HCT116 (cell line): Measurements from ENCODE around the gene SLC2A4. TPM values are rescaled to one million over a fixed set of nuclear protein-coding genes. Genes with fewer than 3 reads are reported as not detected.

Experiments used
- ATAC-seq: fragments of 200-7000 bp; cut with Tn5 transposase; 2 replicates; pipeline ENCODE4 v1.9.1; 2020; ENCODE audit warnings: mild to moderate bottlenecking, moderate library complexity
- BruUV-seq: library from RNA; stranded (reverse); fragments of 400-500 nt; replicated peaks from 2 replicates; lab custom pipeline; 2021; lab: Mats Ljungman, UMichigan
- CTCF ChIA-PET: fragments of 300-600 bp; sonication (Branson Sonifier 250); formaldehyde crosslinking; loops from one replicate; lab custom pipeline; 2021; ENCODE audit warnings: antibody characterized with exemption; lab: Charles Lee
- POLR2A ChIA-PET: fragments of 300-600, 350-600 bp; sonication (Branson Sonifier 250); formaldehyde crosslinking; loops from one replicate; lab custom pipeline; 2021; ENCODE audit warnings: antibody characterized with exemption; lab: Charles Lee
- RAD21 ChIA-PET, 2 experiments: fragments of 300-600 bp; sonication (Branson Sonifier 250); formaldehyde crosslinking; loops; one replicate each; lab custom pipeline; 2023; ENCODE audit warnings: low total read pairs in 2 of 2; ENCODE audit not compliant: uncharacterized antibody in 2 of 2, unreplicated experiment in 2 of 2, low non-redundant PET in 1 of 2; lab: Charles Lee
- DNase-seq: peaks from one replicate; pipeline ENCODE4 v3.0.0-alpha.2; 2010; ENCODE audit warnings: low read depth, low spot score
- H2AFZ ChIP-seq: fragments of 200-600 bp; shearing (Covaris generic), sonication (generic); 2 replicates; pipeline ENCODE4 v1.6.1; 2017; ENCODE audit warnings: low read depth, mixed run types, mixed read lengths, antibody characterized with exemption, low read length; ENCODE audit not compliant: poor library complexity, severe bottlenecking
- H3K27ac ChIP-seq: 2 replicates; pipeline ENCODE4 v1.5.1; 2012; ENCODE audit warnings: low read depth, low read length
- H3K27me3 ChIP-seq: fragments of 200-600 bp; sonication (generic); 2 replicates; pipeline ENCODE4 v1.6.1; 2016; ENCODE audit warnings: mixed run types, low read length, mixed read lengths; ENCODE audit not compliant: insufficient read depth
- H3K36me3 ChIP-seq, 2 experiments: fragments of 200-500 bp in 1 of 2; fragments of 200-600 bp in 1 of 2; sonication (Bioruptor generic) in 1 of 2; sonication (generic) in 1 of 2; 2 replicates each; pipeline versions ENCODE4 v1.5.1 to v1.6.1; 2014 to 2016; ENCODE audit warnings: low read length in 2 of 2, inconsistent platforms in 1 of 2, mixed read lengths in 1 of 2, mixed run types in 1 of 2; ENCODE audit not compliant: insufficient read depth in 2 of 2, control insufficient read depth in 1 of 2
- H3K4me1 ChIP-seq, 2 experiments: fragments of 200-600 bp in 1 of 2; sonication (generic) in 1 of 2; 2 replicates each; pipeline versions ENCODE4 v1.5.1 to v1.6.1; 2012 to 2017; ENCODE audit warnings: low read length in 2 of 2, inconsistent platforms in 1 of 2, mild to moderate bottlenecking in 1 of 2, mixed read lengths in 1 of 2, mixed run types in 1 of 2, moderate library complexity in 1 of 2; ENCODE audit not compliant: insufficient read depth in 2 of 2, control insufficient read depth in 1 of 2
- H3K4me2 ChIP-seq: fragments of 200-600 bp; sonication (generic); 2 replicates; pipeline ENCODE4 v1.6.1; 2017; ENCODE audit warnings: mixed run types, low read length, mixed read lengths
- H3K4me3 ChIP-seq, 2 experiments: fragments of 200-600 bp in 1 of 2; sonication (generic) in 1 of 2; replicated peaks in 1 of 2; 2 replicates each; pipeline ENCODE4 v1.5.1; 2011 to 2016; ENCODE audit warnings: low read length in 2 of 2, control low read depth in 1 of 2, low read depth in 1 of 2, mild to moderate bottlenecking in 1 of 2, mixed read lengths in 1 of 2, mixed run types in 1 of 2
- H3K79me2 ChIP-seq: fragments of 200-600 bp; sonication (generic); 2 replicates; pipeline ENCODE4 v1.6.1; 2017; ENCODE audit warnings: mild to moderate bottlenecking, mixed run types, low read length, moderate library complexity, mixed read lengths; ENCODE audit not compliant: insufficient read depth
- H3K9ac ChIP-seq: fragments of 200-600 bp; sonication (generic); 2 replicates; pipeline ENCODE4 v1.6.1; 2016; ENCODE audit warnings: low read length, mixed read lengths
- H3K9me2 ChIP-seq: fragments of 200-600 bp; sonication (generic), shearing (Covaris generic); 2 replicates; pipeline ENCODE4 v1.6.1; 2017; ENCODE audit warnings: mixed run types, mild to moderate bottlenecking, moderate library complexity; ENCODE audit not compliant: insufficient read depth
- H3K9me3 ChIP-seq, 2 experiments: fragments of 200-500 bp in 1 of 2; fragments of 200-600 bp in 1 of 2; sonication (Bioruptor generic) in 1 of 2; sonication (generic) in 1 of 2; 2 replicates each; pipeline ENCODE4 v1.6.1; 2014 to 2017; ENCODE audit warnings: low read length in 2 of 2, mixed read lengths in 2 of 2, inconsistent platforms in 1 of 2, low read depth in 1 of 2, mild to moderate bottlenecking in 1 of 2, mixed run types in 1 of 2, moderate library complexity in 1 of 2; ENCODE audit not compliant: control insufficient read depth in 1 of 2, insufficient read depth in 1 of 2
- H4K20me1 ChIP-seq: fragments of 200-600 bp; sonication (generic), shearing (Covaris generic); 2 replicates; pipeline ENCODE4 v1.6.1; 2017; ENCODE audit warnings: mixed run types, mild to moderate bottlenecking, moderate library complexity; ENCODE audit not compliant: insufficient read depth
- ATF3 ChIP-seq: IDR thresholded peaks from 2 replicates; pipeline ENCODE4 v1.6.1; 2012
- CBX3 ChIP-seq: IDR thresholded peaks from 2 replicates; pipeline ENCODE4 v1.6.1; 2012; ENCODE audit warnings: low read depth
- CEBPB ChIP-seq: IDR thresholded peaks from 2 replicates; pipeline ENCODE4 v1.6.1; 2012; ENCODE audit warnings: low read depth
- CTCF ChIP-seq, 3 experiments: fragments of 200-600 bp in 1 of 3; sonication (generic) in 1 of 3; IDR thresholded peaks in 2 of 3; conservative IDR thresholded peaks in 1 of 3; 2 replicates each; pipeline ENCODE4 v1.5.1; 2012 to 2017; ENCODE audit warnings: low read depth in 2 of 3, low read length in 2 of 3, antibody characterized with exemption in 1 of 3, borderline replicate concordance in 1 of 3, control low read depth in 1 of 3, mild to moderate bottlenecking in 1 of 3, mixed read lengths in 1 of 3, mixed run types in 1 of 3, moderate library complexity in 1 of 3; ENCODE audit not compliant: insufficient read depth in 1 of 3
- EGR1 ChIP-seq: IDR thresholded peaks from 2 replicates; pipeline ENCODE4 v1.6.1; 2012; ENCODE audit warnings: low read depth
- ELF1 ChIP-seq: IDR thresholded peaks from 2 replicates; pipeline ENCODE4 v1.6.1; 2012; ENCODE audit warnings: low read depth, borderline replicate concordance
- EZH2 ChIP-seq: fragments of 200-600 bp; sonication (generic); IDR thresholded peaks from 2 replicates; pipeline ENCODE4 v1.6.1; 2017; ENCODE audit warnings: antibody characterized with exemption, mixed run types
- EZH2phosphoT487 ChIP-seq: fragments of 200-600 bp; IDR thresholded peaks from 2 replicates; pipeline ENCODE4 v1.6.1; 2018; ENCODE audit warnings: antibody characterized with exemption, borderline replicate concordance
- FOSL1 ChIP-seq: IDR thresholded peaks from 2 replicates; pipeline ENCODE4 v1.6.1; 2012; ENCODE audit warnings: low read depth
- JUND ChIP-seq: IDR thresholded peaks from 2 replicates; pipeline ENCODE4 v1.6.1; 2012
- MAX ChIP-seq: IDR thresholded peaks from 2 replicates; pipeline ENCODE4 v1.6.1; 2012
- POLR2A ChIP-seq: IDR thresholded peaks from 2 replicates; pipeline ENCODE4 v1.7.0; 2011; ENCODE audit warnings: borderline replicate concordance; ENCODE audit not compliant: insufficient read depth, insufficient read length; ENCODE audit errors: extremely low read depth
- POLR2AphosphoS5 ChIP-seq: IDR thresholded peaks from 2 replicates; pipeline ENCODE4 v1.6.1; 2011; ENCODE audit warnings: mild to moderate bottlenecking, low read depth, low read length, moderate library complexity
- RAD21 ChIP-seq: IDR thresholded peaks from 2 replicates; pipeline ENCODE4 v1.6.1; 2012; ENCODE audit warnings: low read depth, mild to moderate bottlenecking
- REST ChIP-seq: IDR thresholded peaks from 2 replicates; pipeline ENCODE4 v1.6.1; 2012; ENCODE audit warnings: low read depth
- SIN3A ChIP-seq: IDR thresholded peaks from 2 replicates; pipeline ENCODE4 v1.6.1; 2012; ENCODE audit warnings: low read depth
- SP1 ChIP-seq: IDR thresholded peaks from 2 replicates; pipeline ENCODE4 v1.6.1; 2012; ENCODE audit warnings: low read depth
- SRF ChIP-seq: IDR thresholded peaks from 2 replicates; pipeline ENCODE4 v1.6.1; 2012; ENCODE audit warnings: low read depth
- TCF7L2 ChIP-seq: IDR thresholded peaks from 2 replicates; pipeline ENCODE4 v1.7.0; 2011; ENCODE audit warnings: borderline replicate concordance, inconsistent platforms; ENCODE audit not compliant: insufficient read depth, insufficient read length; ENCODE audit errors: extremely low read depth
- YY1 ChIP-seq: IDR thresholded peaks from 2 replicates; pipeline ENCODE4 v1.6.1; 2011; ENCODE audit warnings: low read length, low read depth, moderate library complexity, mild to moderate bottlenecking; ENCODE audit not compliant: insufficient replicate concordance; ENCODE audit errors: extremely low read depth
- ZFX ChIP-seq: fragments of 450-650 bp; IDR thresholded peaks from 2 replicates; pipeline ENCODE4 v1.6.1; 2017
- ZNF274 ChIP-seq: fragments of 200-500 bp; sonication (Bioruptor generic); IDR thresholded peaks from 2 replicates; pipeline ENCODE4 v1.6.1; 2014; ENCODE audit warnings: mild to moderate bottlenecking, low read depth, low read length, inconsistent platforms
- intact Hi-C: fragments of 100-400 bp; cut with micrococcal nuclease; formaldehyde crosslinking; loops from 2 replicates; pipeline ENCODE4 v1.10.0; 2022
- total RNA-seq: library from RNA; stranded (reverse); gene quantifications from one replicate; pipeline ENCODE4 v1.2.1, GENCODE V29; 2021; ENCODE audit not compliant: unreplicated experiment

Gene SLC2A4
- total RNA-seq, 1 experiment from 2014 or later: 2.5 TPM

GRCh38 chr17:7296189-7296861, 14.8 kb downstream of the SLC2A4 start:
- Histone ChIP-seq H3K4me1 (peaks cover 17 to 41% of the 10 kb centered on the region in 2 experiments; a peak in 3 of 4 replicates), H3K9me2 (no peaks in the 10 kb centered on the region), H4K20me1 (no peaks in the 10 kb centered on the region), H3K9ac (peak overlapping the region; percentile 51), H3K4me3 (peak overlapping the region; percentile 25 to 33), H3K9me3 (no peaks in the 10 kb centered on the region), H3K27me3 (no peaks in the 10 kb centered on the region), H3K4me2 (peak overlapping the region; percentile 70), H2AFZ (peak overlapping the region; percentile 95), H3K36me3 (no peaks in the 10 kb centered on the region), H3K27ac (peak overlapping the region; percentile 37), H3K79me2 (no peaks in the 10 kb centered on the region)
- intact Hi-C loops: loop anchor here (1.0 to 5.0 kb wide), 4 partner anchors 16 to 249 kb away; partner anchors contain the start of gene CLDN7
- no TSS peak for BruUV-seq
- ChIA-PET CTCF (interaction anchor here (0.6 to 2.1 kb wide), 19 partner anchors 9 to 275 kb away, joined by 3 to 38 read pairs (median 5); partner anchors contain the start of genes ACADVL, DLG4, NEURL4 and PHF23), RAD21 (interaction anchor here (0.7 to 1.9 kb wide), 8 partner anchors 15 to 603 kb away, joined by 3 to 17 read pairs (median 5); partner anchors contain the start of gene SLC2A4 (in 2 of the 2)), POLR2A (interaction anchor here (1.1 kb wide), 3 partner anchors 15 to 76 kb away, joined by 5 to 7 read pairs (median 6); partner anchors contain the start of gene SLC2A4)
- ATAC-seq: peak; percentile 77
- peak; percentile 66 for DNase-seq
- peak; percentile 45 for TF ChIP-seq TCF7L2
- TF ChIP-seq EGR1: no peak
- no peak for TF ChIP-seq ZFX
- TF ChIP-seq EZH2phosphoT487: no peak
- no peak for TF ChIP-seq JUND
- no peak for TF ChIP-seq CEBPB
- TF ChIP-seq SIN3A: no peak
- TF ChIP-seq REST: no peak
- peak; percentile 97 for TF ChIP-seq RAD21
- no peak for TF ChIP-seq ATF3
- peak; percentile 97 for TF ChIP-seq MAX
- TF ChIP-seq SP1: no peak
- TF ChIP-seq EZH2: no peak
- TF ChIP-seq YY1: peak; percentile 14
- TF ChIP-seq ZNF274: no peak
- TF ChIP-seq SRF: no peak
- TF ChIP-seq CTCF (IDR thresholded peaks at IDR 0.05 in 2 of 3, conservative IDR thresholded peaks at IDR 0.05 in 1 of 3; ENCODE audit: borderline replicate concordance in 1 of 3, insufficient read depth in 1 of 3, low read depth in 2 of 3, low read length in 2 of 3): peak; percentile 91 to 94 (median 93)
- 0 out of 2 replicates have a peak, but pooled peaks have one; percentile 21 for TF ChIP-seq POLR2AphosphoS5
- no peak for TF ChIP-seq FOSL1
- TF ChIP-seq CBX3: peak; percentile 38; the same call in 1 of the 2 replicates
- no peak for TF ChIP-seq ELF1
- no peak for TF ChIP-seq POLR2A
